ENCODE measurements around the gene CNIH1.

DNA sequence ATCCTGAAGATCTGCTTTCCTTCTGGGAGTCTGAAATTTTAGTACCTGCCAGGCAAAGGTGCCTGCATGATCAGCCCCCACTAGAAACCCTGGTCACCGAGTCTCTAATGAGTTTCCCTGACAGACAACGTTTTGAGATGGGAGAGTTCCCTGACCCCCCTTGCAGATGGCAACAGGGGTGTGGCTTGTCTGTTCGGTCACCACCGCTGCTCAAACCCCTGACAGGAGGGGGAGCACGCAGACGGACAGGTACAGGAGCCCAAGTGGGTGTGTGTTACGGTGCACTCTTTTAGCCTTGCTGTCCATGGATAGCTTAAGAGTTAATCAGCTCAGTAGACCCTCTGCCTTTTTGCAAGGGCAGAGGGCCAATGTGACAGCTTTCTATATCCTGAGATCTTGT is 63.7 kb downstream of the CNIH1 start:
- TF ChIP-seq, protein P1, sequence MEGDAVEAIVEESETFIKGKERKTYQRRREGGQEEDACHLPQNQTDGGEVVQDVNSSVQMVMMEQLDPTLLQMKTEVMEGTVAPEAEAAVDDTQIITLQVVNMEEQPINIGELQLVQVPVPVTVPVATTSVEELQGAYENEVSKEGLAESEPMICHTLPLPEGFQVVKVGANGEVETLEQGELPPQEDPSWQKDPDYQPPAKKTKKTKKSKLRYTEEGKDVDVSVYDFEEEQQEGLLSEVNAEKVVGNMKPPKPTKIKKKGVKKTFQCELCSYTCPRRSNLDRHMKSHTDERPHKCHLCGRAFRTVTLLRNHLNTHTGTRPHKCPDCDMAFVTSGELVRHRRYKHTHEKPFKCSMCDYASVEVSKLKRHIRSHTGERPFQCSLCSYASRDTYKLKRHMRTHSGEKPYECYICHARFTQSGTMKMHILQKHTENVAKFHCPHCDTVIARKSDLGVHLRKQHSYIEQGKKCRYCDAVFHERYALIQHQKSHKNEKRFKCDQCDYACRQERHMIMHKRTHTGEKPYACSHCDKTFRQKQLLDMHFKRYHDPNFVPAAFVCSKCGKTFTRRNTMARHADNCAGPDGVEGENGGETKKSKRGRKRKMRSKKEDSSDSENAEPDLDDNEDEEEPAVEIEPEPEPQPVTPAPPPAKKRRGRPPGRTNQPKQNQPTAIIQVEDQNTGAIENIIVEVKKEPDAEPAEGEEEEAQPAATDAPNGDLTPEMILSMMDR (IDR thresholded peaks at IDR 0.05; ENCODE audit: low read length) = no peak
- TF ChIP-seq EZH2 (IDR thresholded peaks at IDR 0.05; ENCODE audit: borderline replicate concordance, low read length) = no peak

All from OCI-LY1 (cell line).